GM21528 (cell line): Measurements from ENCODE around the gene GTF2H3.

Experiments
- ATAC-seq: cut with Tn5 transposase; IDR thresholded peaks from one replicate; pipeline ENCODE4 v1.9.1; 2021; ENCODE audit warnings: mild to moderate bottlenecking, moderate library complexity; ENCODE audit not compliant: unreplicated experiment, low FRiP score

Gene GTF2H3

GRCh38 chr12:123696646-123697045 is 63.0 kb downstream of the GTF2H3 start:
- ATAC-seq, result no peak

- ATAC-seq, result no peak
Measured at GRCh38 chr12:123705935-123706334, 72.3 kb downstream of the GTF2H3 start.

GRCh38 chr12:123707466-123707865 is 73.8 kb downstream of the GTF2H3 start:
- ATAC-seq, result no peak
